Psoas muscle (tissue), 8 donors: ENCODE results near the gene MMS19. TPM values are rescaled to one million over a fixed set of nuclear protein-coding genes. Genes with fewer than 3 reads are reported as not detected.
A peak's percentile ranks its signal among the peaks of the same experiment; 100 is the strongest.

ENCODE experiments used
- ATAC-seq, 4 donors: fragments of 200-7000 bp; cut with Tn5 transposase; one replicate each; pipeline ENCODE4 v1.9.1; 2020; ENCODE audit warnings: moderate library complexity in 3 of 4, mild to moderate bottlenecking in 2 of 4
- DNase-seq, 2 donors: peaks; one replicate each; pipeline ENCODE4 v3.0.0-alpha.2; 2020
- H3K27ac ChIP-seq: fragments of 200-600 bp; one replicate; pipeline ENCODE4 v1.8.0; 2022
- H3K27me3 ChIP-seq, 3 donors: fragments of 200-600 bp in 1 of 3; one replicate each; pipeline versions ENCODE4 v1.6.1 to v1.8.0; 2013 to 2022; ENCODE audit warnings: low read length in 2 of 3, mild to moderate bottlenecking in 2 of 3, moderate library complexity in 1 of 3; ENCODE audit not compliant: insufficient read depth in 3 of 3
- H3K36me3 ChIP-seq, 2 donors: fragments of 200-600 bp in 1 of 2; one replicate each; pipeline versions ENCODE4 v1.6.1 to v1.8.0; 2013 to 2022; ENCODE audit warnings: low read depth in 1 of 2, mild to moderate bottlenecking in 1 of 2, moderate library complexity in 1 of 2; ENCODE audit not compliant: insufficient read depth in 1 of 2
- H3K4me1 ChIP-seq: fragments of 200-600 bp; one replicate; pipeline ENCODE4 v1.8.0; 2022
- H3K4me3 ChIP-seq: fragments of 200-600 bp; one replicate; pipeline ENCODE4 v1.8.0; 2022; ENCODE audit warnings: mild to moderate bottlenecking
- H3K9me3 ChIP-seq: fragments of 200-600 bp; one replicate; pipeline ENCODE4 v1.8.0; 2022
- WGBS, 3 donors: extraction: QIAGEN DNeasy Blood & Tissue Kit; methylation state at CpG; one replicate each; pipeline versions ENCODE4 v1.1.6 to v1.1.7; 2013; 5-methylcytosine and 5-hydroxymethylcytosine counted together
- intact Hi-C, 2 donors: fragments of 100-400 bp; cut with DNase I; formaldehyde crosslinking; loops; one replicate each; pipeline versions ENCODE4 v1.11.0 to v1.14.2; 2022
- polyA plus RNA-seq, 3 donors: library from polyadenylated mRNA; stranded (reverse); fragments of 200-250 nt; gene quantifications; one replicate each; pipeline ENCODE4 v1.2.3, GENCODE V29; 2013
- total RNA-seq, 4 donors: library from RNA; stranded (reverse); fragmentation: NEBNext Ultra II Directional in 2 of 4; extraction: Animal tissue kit (Norgen Biotek cat#: 25700) in 2 of 4; gene quantifications; one replicate each; pipeline versions ENCODE4 v1.2.1 to v1.2.4, GENCODE V29; 2021 to 2023
- TF ChIP-seq, protein P1 (sequence below): fragments of 200-600 bp; IDR thresholded peaks from one replicate; pipeline ENCODE4 v1.8.0; 2022; ENCODE audit warnings: antibody characterized with exemption
- donor health status: healthy with polysubstance abuse.
- donor health status: DM: no; HTN: no; CAD: no; lungs with moderate emphysema.
- donor health status: Bipolar disorder and iron deficiency.
- donor health status: healthy.
- donor health status: DM: yes; HTN: yes; CAD: no.
- donor health status: DM: no; HTN: no; CAD: no.
- donor health status: DM: no; HTN: no; CAD: no.
- donor health status: DM: yes; HTN: yes; CAD: no.

Gene MMS19
- total and polyA plus RNA-seq, 7 donors = 29.8 to 47.6 (median 35.1) TPM

DNA sequence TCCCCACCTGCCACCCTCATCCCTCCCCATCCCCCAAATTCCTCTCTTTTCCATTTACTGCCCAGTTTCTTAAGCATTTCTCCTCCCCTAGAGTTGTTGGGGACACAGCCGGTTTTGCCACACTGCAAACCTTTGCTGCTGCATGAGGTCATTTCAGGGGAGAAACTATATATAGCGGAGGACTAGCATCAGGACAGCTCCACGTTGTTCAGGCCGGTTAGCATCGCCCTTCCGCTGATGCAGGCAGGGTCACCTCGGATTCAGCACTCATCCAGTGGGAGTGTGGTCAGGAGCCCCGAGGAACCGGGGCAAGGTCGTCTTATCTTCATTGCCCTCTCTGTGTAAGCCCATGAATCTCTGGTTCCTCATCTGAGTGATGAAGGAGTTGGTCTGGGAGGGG lies 16.1 kb upstream of the MMS19 start:
- Histone ChIP-seq H3K27me3 (no peaks in the 10 kb centered on the region), H3K9me3 (no peaks in the 10 kb centered on the region), H3K4me3 (no peak overlapping the region), H3K27ac (no peak overlapping the region), H3K36me3 (no peaks in the 10 kb centered on the region), H3K4me1 (peaks cover 45% of the 10 kb centered on the region)
- DNase-seq = no peak
- TF ChIP-seq, protein P1, sequence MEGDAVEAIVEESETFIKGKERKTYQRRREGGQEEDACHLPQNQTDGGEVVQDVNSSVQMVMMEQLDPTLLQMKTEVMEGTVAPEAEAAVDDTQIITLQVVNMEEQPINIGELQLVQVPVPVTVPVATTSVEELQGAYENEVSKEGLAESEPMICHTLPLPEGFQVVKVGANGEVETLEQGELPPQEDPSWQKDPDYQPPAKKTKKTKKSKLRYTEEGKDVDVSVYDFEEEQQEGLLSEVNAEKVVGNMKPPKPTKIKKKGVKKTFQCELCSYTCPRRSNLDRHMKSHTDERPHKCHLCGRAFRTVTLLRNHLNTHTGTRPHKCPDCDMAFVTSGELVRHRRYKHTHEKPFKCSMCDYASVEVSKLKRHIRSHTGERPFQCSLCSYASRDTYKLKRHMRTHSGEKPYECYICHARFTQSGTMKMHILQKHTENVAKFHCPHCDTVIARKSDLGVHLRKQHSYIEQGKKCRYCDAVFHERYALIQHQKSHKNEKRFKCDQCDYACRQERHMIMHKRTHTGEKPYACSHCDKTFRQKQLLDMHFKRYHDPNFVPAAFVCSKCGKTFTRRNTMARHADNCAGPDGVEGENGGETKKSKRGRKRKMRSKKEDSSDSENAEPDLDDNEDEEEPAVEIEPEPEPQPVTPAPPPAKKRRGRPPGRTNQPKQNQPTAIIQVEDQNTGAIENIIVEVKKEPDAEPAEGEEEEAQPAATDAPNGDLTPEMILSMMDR = no peak
- 34 to 57% (median 42%) methylated on average over 10 of the region's 10 CpGs for WGBS, 3 donors
- intact Hi-C loops = no loop called here
- peak; percentile 76 to 89 (median 80) for ATAC-seq

DNA sequence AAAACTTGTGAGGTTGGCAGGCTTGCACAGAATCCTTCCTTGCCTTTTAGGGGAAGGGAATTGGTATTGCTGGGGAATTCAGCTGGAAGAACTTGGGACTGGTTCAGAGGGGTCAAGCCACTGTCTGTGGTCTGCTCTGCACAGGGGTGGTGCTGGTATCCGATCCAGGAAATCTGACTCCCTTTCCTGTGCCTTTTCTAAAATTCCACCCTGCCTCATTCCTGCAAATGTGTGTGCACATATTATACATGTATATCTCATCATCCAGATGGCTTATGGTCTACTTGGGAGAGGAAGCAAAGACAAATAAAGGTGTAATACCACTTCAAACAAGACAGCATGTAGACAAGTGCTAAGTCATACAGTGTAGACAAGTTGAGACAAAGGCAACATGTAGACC lies 14.8 kb upstream of the MMS19 start:
- WGBS, 3 donors = 34 to 64% (median 55%) methylated on average over 1 of the region's 1 CpG
- ATAC-seq (no peak), DNase-seq (no peak)
- no peaks in the 10 kb centered on the region for H3K27me3 ChIP-seq
- no peak overlapping the region for H3K27ac ChIP-seq
- H3K36me3 ChIP-seq = no peaks in the 10 kb centered on the region
- TF ChIP-seq, protein P1 = no peak
- intact Hi-C loops = no loop called here
- peaks cover 38% of the 10 kb centered on the region for H3K4me1 ChIP-seq
- no peak overlapping the region for H3K4me3 ChIP-seq
- no peaks in the 10 kb centered on the region for H3K9me3 ChIP-seq

DNA sequence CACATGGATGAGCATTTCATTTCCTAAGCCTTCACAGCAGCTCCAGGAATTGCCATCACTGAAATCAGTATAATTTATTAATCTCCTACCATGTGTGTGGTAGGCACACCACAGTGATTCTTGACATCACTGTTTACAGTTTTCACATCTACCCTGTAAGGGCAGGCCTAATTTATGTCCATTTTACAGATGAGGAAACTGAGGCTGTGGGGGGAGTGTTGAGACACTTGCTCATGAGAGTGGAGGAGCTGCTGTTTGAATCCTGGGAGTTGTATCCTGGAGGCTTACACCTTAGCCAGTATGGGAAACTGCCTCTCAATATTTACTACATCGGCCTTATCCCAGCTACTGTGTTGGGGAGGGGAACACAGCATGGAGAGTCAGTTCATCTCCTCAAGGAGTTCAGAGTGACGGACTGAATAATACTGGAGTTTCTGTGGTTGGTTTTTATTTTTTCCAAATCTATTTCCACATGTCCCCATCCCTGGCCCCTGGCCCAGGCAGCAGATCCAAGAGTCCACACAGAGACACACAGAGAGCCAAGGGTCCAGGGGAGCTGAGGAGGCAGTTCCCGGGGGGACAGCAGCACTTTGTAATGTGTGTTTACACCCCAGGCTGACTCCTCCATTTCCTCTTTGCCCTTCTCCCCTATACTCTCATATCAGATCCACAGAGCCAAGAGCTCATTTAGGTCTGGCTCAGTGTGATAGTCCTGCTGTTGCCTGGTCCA lies 13.7 kb upstream of the MMS19 start:
- Histone ChIP-seq H3K9me3 (no peaks in the 10 kb centered on the region), H3K4me3 (no peak overlapping the region), H3K27me3 (no peaks in the 10 kb centered on the region), H3K4me1 (peaks cover 31% of the 10 kb centered on the region), H3K36me3 (no peaks in the 10 kb centered on the region), H3K27ac (no peak overlapping the region)
- peak; percentile 60 to 74 for DNase-seq
- 58 to 70% (median 63%) methylated on average over 3 of the region's 3 CpGs for WGBS, 3 donors
- intact Hi-C loops = no loop called here
- peak in 1 of 4 donors; percentile 18 for ATAC-seq
- TF ChIP-seq, protein P1 = no peak

DNA sequence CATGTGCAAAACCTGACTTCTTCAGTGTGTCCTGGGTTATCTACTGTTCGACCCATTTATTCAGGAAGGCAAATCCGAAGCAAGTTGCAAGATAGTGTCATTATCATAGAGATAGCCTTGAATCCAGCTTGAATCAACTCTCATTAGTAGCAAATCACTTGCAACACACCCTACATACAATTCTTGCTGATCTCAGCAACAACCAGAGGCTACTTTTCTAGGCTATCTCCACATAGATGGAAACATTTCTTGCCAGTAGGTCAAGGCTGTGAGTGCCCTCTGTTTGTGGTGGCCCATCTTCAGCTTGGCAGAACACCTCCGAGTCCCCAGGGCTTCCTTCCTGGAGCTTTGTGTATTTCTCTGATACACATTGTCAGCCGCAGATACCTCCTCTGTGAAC lies 12.5 kb upstream of the MMS19 start:
- TF ChIP-seq, protein P1 = no peak
- 83 to 86% (median 84%) methylated on average over 4 of the region's 4 CpGs for WGBS, 3 donors
- H3K27ac ChIP-seq = no peak overlapping the region
- H3K27me3 ChIP-seq = no peaks in the 10 kb centered on the region
- H3K4me3 ChIP-seq = no peak overlapping the region
- ATAC-seq (no peak), DNase-seq (no peak)
- no peaks in the 10 kb centered on the region for H3K9me3 ChIP-seq
- no peaks in the 10 kb centered on the region for H3K36me3 ChIP-seq
- peaks cover 21% of the 10 kb centered on the region for H3K4me1 ChIP-seq
- intact Hi-C loops = no loop called here
